Measurements from ENCODE around the gene TMPRSS9.
A peak's percentile ranks its signal among the peaks of the same experiment; 100 is the strongest.

Gene TMPRSS9

DNA sequence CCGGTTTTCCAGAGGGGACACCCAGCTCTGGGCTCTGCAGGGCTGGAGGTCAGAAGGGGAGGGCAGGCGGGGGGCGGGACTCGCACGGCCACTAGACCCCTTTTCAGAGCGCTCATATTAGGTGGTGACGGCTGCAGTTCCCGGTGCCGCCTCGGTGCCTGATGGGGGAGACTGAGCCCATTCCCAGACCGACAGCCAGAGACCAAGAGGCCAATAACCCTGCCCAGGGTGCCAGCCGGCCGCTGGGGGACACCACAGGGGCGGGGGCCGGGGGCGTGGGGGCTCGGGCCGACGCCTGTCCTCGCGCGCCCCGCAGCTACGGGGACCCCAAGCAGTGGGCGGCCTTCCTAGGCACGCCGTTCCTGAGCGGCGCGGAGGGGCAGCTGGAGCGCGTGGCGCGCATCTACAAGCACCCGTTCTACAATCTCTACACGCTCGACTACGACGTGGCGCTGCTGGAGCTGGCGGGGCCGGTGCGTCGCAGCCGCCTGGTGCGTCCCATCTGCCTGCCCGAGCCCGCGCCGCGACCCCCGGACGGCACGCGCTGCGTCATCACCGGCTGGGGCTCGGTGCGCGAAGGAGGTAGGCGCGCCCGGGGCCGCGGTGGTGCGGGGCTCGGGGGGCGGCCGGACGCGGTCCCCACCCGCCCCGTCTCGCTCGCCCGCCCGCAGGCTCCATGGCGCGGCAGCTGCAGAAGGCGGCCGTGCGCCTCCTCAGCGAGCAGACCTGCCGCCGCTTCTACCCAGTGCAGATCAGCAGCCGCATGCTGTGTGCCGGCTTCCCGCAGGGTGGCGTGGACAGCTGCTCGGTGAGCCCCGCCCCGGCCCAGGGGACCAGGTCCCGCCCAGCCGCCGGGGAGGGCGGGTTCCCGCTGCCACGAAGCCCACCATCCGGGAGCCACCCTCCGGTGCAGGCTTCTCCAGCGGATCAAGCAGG is 64.9 kb downstream of the TMPRSS9 start:
- no peak for DNase-seq

DNA sequence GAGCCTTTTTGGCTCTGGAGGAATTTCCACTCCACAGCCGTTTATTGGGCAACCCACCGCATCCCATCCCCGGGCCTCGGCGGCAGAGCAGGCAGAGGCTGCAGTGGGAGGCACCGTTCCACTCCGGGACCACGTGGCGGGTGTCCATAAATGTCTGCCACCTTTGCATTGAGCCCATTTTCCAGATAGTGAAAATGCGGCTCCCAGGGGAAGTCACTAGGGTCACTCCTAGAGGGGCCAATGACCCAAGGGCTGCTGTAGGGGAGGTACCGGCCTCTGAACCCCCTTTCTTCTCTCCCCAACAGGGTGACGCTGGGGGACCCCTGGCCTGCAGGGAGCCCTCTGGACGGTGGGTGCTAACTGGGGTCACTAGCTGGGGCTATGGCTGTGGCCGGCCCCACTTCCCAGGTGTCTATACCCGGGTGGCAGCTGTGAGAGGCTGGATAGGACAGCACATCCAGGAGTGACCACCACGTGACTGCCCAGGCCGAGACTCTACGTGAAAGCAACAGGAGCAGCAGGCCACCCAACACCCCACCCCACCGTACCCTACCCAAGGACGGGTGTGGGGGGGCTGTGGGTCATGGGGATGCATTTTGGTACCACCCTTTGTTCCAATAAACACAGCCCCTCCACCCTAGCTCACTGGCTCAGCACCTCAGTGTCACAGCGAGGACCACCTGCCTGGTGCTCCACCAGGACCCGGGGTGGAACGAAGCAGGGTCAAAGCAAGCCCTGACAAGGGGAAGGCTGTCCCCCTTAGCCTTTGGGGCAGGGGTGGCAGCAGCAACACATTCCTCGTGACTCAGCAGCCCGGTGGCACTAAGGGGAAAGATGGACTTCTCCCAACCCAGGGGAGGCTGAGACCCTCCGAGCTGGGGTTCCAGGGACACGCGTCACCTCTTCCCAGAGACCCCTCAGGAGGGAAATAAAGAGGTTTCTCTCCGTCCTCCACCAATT is 65.8 kb downstream of the TMPRSS9 start:
- DNase-seq: no peak

DNA sequence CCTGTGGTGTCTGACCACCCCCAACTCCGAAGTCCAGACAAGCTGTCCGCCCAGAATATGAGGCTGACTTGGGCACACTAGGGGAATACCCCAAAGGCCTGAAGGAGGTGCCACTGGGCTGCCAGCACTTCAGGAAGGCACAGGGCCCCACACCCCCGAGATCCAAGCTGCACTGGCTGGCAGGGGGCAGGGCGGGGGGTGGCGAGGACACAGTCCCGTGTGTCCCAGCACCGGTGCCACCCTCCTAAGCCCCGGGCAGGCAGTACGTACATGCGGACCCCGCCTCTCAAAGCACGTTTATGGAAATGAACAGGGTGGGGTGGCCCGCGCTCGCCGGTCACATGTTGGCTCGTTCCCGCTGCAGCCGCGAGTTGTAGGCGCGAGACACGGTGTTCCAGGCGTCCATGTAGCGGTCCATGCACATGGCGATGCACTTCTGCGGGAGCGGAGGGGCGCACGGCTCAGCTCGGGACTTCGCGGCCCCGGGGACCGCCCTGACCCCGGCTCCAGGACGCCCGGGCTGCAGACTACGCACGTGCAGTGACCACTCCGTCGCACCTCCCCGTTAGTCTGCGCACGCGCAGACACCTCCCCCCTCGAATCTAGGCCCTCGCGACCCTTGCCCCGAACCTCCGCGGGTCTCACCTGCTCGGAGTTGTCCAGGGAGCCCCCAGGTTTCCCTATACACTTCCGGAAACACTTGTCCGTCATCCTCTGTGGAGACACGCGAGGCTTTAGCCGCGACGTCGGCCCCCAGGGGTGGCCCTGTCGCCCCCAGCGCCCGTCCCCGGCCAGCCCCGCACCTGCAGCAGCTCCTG is 66.8 kb downstream of the TMPRSS9 start:
- DNase-seq: no peak

DNA sequence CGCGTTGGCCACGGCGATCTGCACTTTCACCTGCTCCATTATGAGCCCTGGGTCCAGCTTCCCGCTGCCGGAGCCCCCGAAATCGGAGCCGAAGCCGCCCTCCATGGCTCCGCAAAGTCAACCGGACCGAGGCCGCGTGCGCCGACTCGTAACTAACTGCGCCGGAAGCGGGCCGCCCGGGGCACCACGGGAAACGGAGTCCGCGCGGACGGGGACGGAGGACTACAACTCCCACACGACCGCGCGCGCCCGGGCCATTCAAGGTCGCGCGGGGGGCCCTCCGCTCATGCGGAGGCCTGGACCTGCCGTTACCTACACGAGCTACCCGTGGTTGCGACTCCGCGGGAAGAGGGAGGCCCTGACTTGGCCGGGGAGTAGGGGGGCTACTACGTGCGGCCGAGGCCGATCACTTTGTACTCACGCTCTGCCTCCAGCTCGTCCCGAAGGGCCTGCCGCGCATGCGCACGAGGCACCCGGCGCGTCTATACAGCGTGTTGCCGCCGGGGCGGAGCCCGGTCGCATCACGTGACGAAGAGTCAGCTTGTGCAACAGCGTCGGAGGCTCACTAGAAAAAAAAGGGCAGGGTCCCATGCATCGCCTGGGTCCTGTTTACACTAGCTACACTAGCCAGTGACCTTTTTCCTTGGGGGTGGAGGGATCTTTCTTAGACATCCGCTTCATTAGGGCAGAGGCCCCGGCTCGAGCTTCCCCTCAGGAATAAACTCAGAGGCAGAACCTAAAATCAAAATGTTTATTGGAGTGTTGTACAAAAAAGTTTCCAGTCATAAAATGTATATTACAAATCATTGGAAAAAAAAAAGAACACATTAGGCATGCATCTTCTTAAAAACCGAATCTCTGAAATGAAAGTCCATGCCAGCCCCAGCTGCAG is 67.6 kb downstream of the TMPRSS9 start, which contains the start of gene TIMM13:
Gene TIMM13 (minus strand): TSS at position 158 of the 892 bp plus-strand sequence. CDS start 53 bp downstream, at position 105.
- peak; percentile 94 for DNase-seq

DNA sequence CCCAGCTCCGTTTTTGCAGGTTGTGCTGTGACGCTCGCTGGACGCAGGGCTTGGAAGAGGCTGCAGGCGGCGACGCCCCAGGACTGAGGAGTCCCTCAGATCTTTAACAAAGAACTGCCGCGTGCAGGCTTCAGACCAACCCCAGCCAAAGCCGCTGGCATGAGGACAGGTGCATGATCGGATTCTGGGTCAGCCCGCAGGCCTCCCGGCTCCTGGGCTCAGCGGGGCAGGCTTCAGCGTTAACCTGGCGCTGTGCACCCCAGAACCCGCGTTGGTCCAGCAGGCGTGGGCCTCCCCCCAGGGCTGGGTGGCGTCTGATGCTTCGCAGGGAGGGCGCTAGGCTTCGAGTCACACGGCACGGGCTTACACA is 68.2 kb downstream of the TMPRSS9 start:
- no peak for DNase-seq

DNA sequence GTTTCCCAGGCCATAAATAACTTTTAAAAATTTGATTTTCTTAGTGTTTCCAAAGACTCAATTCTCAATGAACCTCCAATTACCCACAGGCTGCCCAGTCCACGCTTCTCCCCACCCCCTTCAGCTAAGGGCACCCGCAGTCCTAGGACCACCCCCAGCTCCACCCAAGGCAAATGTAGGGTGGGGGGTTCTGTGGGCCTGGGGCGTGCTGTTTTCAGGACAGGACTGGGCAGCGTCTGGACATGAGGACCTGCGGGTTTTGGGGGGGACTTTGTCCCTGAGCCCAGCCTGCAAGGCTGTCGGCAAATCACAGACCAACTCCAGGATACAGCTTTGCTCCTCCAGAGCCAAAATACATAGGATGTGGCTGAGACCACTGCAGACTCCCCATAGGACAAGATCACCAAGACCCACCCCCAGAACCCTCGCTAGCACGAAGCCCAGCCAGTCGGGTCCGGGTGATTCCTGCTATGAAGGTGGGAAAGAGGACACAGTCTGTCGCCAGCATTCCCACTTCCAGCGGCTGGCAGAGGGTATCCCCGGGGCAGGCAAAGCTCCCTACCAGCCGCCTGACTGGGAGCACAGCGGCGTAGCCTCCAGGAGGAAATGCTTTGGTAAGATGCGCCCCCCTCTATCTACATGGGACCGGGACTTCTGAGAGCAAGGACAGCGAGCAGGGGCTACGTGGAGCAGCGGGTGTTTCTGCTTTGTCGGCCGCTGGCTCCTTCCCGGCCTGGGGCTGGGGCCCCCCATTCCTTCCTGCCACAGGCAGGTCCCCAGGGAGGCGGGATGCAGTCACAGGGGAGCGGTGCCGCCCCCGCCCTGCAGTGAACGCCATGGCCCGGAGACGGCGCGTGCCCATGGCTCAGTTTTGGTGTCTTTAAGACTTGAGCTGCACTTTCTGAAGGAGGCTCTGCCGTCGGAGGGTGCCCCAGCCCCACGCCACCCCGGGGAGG is 69.0 kb downstream of the TMPRSS9 start:
- DNase-seq: no peak

DNA sequence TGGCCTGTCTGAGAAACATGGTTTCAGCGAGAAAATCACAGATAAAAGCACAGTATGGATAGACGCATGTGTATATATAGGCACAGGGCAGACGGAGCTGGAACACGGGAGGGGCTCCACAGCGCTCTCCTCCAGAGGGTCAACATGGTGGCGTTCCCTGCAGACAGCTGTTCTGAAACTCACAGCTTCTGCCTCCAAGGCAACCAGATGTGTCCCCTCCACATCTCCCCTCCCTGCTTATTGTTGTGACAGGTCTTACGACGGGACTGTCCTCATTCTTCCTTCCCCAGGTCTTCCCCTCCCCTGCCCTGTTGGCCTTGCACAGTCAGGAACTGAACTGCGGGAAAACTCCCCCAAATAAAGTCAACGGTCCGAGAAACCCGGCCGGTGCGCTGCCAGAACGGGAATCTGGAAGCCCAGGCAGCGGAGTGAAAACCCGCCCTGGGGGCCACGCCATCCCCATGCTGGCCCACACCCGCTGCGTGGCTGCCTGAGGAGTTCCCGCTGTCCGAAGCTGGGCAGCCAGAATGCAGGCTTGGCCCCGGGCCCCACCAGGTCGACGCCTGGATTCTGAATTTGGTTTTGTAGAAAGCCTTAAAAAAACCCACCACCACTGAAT is 70.0 kb downstream of the TMPRSS9 start:
- DNase-seq: no peak

DNA sequence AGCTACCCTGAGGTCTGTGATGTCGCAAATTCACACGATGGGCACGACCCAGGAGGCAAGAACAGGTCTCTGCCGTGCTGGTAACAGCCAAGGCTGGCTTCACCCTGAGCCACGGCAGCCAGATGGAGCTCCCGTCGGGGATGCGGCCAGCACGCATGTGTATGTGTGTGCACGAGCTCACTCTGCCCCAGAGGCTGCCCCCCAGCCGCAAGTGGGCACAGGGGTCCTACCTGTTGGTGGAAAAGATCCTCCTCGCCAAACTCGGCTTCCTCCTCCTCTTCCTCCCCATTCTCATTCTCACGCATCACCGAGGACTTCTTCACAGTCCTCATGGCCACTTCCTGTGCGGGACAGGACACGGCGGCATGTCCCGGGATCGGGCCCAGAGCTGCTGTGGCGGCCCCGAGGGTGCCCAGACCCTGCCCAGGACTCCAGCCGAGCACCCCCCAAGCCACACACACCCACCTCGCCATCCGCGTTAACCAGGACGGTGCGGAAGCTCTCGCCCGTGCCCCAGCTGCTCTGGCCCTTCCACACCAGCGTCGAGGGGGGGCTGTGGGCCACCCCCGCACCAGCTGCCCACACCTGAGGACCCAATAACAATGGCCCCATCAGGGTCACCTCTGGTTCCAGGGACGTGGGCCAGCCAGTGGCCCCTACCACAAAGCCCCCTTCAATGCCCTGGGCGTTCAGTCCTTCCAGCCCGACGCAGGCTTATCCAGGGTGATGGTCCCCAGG is 71.4 kb downstream of the TMPRSS9 start:
- DNase-seq: no peak

DNA sequence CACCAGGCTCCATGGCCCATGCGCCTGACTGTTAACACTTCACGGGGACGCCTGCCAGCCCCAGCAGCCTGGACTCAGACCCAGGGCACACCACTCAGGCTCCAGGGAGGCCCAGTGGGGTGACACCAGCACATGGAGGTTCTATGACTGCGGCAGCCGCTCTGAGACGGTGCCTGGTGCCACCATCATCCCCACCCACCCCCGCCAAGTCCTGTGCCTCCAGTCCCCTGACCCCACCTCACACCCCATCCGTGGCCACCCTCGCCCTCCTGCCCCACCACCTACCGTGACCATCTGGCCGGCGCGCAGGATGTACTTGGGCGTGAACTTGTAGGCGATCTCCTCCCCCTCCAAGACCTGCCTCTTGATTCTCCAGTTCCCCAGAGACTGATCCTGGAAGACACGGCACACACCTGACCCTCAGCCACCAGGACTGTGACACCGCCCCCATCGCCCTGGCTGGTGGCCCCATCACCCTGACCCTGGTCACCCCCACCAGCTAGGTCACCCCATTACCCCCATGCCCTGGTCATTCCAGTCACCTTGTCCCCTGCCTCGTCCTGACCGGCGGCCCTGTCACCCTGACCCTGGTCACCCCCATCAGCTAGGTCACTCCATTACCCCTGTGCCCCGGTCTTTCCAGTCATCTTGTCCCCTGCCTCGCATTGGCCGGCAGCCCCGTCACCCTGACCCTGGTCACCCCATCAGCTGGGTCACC is 72.2 kb downstream of the TMPRSS9 start:
- no peak for DNase-seq

DNA sequence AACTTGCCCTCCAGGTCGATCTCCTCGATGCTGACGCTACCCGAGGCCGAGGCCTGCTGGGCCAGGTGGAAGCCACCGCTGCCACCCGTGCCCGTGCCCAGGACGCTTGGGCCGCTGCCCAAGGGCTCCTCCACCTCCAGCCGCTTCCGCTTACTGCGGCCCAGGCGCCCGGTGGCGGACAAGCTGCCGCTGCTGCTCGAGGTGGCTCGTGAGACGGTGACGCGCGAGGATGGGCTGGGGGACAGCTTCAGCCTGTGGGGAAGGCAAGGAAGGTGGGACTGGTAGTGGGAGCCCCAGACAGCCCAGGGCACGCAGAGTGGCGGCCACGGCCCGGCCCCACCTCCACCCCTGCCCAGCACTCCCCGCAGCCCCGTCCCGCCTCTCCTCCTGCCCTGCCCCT is 73.8 kb downstream of the TMPRSS9 start:
- DNase-seq: no peak

DNA sequence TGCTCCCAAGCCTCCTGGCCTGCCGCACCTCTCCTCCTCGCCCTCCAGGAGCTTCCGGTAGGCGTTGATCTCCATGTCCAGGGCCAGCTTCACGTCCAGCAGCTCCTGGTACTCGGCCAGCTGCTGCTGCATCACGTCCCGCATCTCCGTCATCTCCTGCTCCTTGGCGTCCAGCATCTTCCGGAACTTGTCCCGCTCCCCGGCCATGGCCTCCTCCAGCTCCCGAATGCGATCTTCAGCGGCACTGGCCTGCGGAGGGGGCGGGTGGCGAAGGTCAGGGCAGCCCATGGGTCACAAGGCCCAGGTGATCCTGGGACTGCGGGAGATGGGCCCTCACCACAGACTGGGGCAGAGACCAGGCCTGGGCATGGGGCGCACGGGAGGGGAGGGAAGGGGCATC is 74.2 kb downstream of the TMPRSS9 start:
- DNase-seq: no peak

DNA sequence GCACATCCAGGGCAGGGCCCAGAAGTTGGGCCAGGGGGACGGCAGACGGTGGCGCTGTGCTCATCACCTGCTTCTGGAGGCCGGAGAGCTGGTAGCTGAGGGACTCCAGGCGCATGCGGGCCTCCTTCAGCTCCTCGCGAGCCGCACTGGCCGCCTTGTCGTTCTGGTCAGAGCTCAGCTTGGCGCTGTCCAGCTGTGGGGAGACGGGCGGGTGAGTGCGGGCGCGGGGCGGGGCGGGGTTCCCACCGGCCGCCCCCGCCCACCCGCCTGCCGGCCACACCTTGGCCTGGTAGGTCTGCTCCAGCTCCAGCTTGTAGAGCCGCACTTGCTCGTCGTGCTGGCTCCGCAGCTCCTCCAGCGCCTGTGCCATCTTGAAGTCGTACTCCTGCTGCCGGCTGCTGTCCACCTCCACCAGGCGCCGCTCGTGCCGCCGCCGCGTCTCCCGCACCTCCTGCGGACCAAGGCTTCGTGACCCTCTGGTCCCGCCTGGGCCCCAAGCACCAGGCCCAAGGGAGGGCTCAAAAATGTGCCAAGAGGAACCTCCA is 74.7 kb downstream of the TMPRSS9 start:
- no peak for DNase-seq

DNA sequence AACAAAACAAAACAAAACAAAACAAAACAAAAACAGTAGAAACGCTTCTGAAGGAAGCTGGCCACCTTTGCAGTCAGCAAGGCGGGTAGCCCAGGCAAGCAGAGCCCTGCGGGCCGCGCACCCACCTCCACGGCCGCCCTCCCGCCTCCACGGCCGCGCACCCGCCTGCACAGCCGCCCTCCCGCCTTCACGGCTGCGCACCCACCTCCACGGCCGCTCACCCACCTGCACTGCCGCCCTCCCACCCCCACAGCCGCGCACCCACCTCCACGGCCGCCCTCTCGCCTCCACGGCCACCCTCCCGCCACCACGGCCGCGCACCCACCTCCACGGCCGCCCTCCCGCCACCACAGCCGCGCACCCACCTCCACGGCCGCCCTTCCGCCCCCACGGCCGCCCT is 76.3 kb downstream of the TMPRSS9 start:
- DNase-seq: no peak

DNA sequence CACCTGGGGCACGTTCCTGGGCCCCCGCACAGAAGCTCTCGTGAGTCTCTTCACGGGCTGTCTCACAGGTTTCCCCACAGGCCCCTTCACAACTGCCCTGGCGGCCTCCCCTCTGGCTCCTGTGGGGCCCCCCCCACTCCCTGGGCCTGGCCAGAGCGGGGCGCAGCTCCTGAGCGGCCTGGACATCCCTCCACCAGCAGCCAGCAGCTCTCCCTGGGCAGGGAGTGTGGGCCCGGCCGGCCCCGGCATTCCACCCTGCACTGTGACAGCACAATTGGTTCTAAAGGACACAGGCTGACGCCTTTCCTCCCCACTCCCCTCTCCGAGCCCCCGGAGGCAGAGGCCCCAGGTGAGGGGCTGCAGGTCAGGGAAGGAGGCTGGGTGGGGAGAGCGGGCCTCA is 76.9 kb downstream of the TMPRSS9 start:
- no peak for DNase-seq

DNA sequence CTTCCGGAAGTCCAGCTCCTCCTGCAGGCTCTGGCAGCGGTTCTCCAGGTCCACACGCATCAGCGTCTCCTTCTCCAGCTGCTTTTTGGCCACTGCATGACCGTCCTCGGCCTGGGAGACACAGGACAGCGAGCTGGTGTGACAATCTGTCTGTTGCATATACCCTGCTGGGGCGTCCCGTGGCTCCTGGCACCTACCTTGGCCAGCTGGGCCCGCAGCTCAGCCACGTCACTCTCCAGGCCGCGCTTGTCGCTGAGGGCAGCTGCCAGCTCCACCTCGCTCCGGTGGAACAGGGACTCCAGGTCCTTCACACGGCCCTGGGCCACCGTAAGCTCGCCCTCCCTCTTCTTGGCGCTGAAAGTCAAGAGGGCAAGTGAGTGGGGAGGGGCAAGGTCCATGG is 78.1 kb downstream of the TMPRSS9 start:
- no peak for DNase-seq

DNA sequence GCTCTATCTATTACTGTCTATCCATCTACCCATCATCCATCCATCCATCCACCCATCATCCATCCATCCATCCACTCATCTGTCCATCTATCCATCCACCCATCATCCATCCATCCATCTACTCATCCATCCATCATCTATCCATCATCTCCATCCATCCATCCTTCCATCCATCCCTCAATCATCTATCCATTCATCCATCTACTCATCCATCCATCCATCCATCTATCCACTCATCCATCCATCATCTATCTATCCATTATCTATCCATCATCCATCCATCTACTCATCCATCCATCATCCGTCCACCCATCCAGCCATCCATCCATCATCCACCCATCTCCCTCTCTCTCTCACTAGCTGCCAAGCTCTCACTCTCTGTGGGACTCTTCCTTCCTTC is 80.5 kb downstream of the TMPRSS9 start:
- no peak for DNase-seq

DNA sequence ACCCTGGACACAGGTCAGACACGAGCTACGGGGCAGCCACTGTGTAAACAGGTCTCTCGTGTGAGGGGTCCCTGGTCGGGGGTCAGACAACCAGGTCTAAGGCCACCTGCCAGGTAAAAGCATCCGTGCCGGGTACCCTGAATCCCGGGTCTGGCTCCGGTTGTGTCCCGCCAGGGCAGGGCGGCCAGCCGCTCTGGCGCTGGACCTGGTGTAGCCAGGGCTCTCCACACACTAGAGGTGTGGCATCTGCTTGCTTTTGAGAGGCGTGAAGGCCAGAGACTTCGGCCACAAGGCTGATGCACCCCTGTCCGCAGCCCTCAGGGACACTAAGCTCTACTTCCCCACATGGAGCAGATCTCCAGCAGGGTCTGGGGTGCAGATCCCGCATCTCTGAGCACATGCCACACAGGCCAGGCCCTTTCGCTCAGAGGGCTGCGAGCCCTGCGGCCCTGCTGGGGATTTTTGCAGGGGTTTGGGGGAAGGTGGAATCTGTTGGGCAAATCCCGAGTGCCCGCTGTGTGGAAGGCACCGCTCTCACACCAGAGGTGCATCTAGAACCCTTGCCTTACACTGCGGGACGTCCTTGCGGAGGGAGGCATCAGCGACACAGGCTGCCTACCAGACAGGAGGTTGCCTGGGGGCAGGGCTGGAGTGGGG is 81.2 kb downstream of the TMPRSS9 start:
- no peak for DNase-seq
